ENCODE results near the gene CNST. TPM values are rescaled to one million over a fixed set of nuclear protein-coding genes. Genes with fewer than 3 reads are reported as not detected.
"Not testable (repeated sequence)": the region's sequence is repeated elsewhere in the genome, so short reads cannot be mapped to it uniquely, and the experiment has no call there.

CNST gene
- total RNA-seq, 1 experiment from 2014 or later = 20.6 TPM

DNA sequence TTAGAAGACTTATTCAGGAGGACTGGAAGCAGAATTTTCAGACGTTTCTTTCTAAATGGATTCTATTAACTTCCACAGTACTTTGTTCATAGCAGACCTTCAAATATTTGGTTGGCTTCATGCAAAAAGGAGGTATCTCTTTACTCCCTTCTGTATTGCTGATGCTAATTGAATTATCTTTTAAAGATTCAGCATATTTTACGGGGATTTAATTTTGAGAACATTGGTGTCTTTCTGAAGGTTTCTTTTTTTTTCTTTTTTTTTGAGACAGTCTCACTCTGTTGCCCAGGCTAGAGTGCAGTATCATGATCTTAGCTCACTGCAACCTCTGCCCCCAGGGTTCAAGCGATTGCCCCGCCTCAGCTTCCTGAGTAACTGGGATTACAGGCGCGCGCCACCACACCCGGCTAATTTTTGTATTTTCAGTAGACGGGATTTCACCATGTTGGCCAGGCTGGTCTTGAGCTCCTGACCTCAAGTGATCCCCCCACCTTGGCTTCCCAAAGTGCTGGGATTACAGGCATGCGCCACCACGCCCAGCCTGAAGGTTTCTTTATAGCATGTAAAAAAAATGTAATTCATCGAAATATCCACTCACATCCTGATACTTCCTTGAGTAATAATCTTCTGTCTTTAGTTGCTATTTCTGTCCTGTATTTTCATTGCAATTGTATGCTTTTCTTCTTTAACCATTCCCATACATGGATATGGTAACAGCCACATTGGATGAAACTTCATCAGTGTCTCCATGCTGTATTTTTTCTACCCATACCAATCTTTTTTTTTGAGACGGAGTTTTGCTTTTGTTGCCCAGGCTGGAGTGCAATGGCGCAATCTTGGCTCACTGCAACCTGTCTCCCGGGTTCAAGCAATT lies 14.5 kb downstream of the CNST start:
- in situ Hi-C loops (cut with HindIII; ENCODE audit: low sequenced_read_pairs) = no loop called here
- DNase-seq (ENCODE audit: low spot score) = no peak

DNA sequence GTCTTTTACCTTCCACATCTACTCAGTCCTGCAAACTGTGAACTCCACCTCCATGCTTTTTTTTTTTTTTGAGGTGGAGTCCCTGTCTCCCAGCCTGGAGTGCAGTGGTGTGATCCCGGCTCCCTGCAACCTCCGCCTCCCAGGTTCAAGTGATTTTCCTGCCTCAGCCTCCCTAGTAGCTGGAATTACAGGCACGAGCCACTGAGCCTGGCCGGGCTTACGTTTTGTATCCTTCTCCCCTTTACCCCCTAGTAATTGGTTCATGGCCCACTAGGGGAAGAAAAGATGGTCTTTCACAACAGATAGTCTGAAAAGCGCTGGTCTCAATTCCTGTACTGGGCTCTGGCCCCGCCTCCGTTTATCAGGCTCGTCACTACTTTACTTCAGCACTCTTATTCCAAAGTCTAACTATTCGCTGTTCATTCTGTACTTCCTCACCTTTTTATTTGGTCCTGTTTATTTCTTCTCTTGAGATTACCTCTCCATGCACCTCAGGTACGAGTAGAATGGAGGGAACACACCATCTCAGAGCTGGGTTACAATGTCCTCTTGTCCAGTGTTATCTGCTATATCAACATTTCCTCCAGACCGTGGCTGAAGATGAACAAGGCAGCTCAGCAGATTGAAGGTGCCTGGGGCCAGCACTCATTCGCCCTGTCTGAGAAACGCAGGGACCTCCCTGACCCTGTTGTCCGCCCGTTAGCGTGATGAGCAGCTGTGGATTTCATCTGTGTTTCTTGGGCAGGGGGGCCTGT lies 16.2 kb downstream of the CNST start:
- no peak for DNase-seq (ENCODE audit: low spot score)
- in situ Hi-C loops (cut with HindIII; ENCODE audit: low sequenced_read_pairs) = no loop called here

DNA sequence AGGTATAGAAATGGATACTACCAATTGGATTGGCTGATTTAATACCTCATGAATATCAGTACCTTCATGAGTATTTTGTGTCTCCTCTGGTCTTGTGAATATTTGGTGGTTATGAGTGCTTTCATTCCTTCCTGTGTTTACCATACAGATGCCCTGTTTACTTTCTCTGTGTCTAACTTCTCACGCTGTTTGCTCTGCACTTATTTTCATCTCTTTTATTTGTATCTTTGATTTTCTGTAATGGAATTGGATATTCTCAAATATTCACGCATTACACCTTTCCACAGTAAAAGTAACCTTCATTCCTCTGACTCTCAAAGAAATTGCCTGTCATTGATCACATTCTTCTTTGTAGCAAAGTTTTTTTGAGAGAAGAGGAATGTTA lies 16.8 kb downstream of the CNST start:
- no peak for DNase-seq (ENCODE audit: low spot score)
- in situ Hi-C loops (cut with HindIII; ENCODE audit: low sequenced_read_pairs) = no loop called here

DNA sequence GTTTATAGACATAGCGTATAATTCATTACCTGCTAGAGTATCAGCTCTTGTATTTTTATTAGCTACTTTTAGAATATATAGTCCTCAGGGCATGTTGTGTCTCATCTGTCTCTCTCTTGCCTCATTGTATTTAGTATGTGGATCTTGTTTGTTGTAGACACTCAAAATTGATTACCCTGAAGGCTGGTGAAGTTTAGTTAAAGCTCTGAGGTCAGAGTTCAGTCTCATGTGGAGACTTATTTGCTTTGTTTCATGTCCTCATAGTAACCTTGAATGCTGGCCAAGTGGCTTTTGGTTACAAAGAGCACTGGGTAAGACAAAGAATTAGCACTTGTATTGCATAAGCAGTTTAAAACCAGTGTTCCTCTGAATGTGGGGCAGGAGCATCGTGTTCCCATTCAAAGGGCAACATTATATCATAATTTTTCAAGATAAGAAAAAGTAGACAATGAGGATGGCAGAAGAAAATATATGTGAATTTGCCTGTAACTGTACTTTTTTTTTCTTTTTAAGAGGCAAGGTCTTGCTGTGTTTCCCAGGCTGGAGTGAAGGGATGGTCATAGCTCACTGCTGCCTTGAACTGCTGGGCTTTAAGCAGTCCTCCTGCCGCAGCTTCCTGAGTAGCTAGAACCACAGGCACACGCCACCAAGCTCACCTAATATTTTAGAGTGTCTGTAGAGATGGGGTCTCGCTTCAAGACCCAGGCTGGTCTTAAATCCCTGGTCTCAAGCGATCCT lies 17.4 kb downstream of the CNST start:
- DNase-seq (ENCODE audit: low spot score) = no peak
- in situ Hi-C loops (cut with HindIII; ENCODE audit: low sequenced_read_pairs) = no loop called here

DNA sequence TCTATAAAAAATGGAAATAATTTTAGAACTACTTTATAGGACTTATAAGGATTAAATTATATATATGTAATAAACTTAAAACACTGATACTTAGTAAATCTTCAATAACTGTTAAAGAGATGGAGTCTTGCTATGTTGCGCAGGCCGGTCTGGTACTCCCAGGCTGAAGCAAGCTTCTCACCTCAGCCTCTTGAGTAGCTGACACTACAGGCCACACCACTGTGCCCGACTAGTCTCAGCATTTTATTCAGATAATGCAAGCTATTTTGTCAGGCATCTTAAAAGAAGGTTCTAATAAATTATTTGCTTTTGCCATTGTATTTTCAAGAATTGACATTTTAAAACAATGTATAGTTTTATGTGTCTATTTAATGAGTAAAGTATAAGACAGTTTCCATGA lies 20.8 kb downstream of the CNST start:
- in situ Hi-C loops (cut with HindIII; ENCODE audit: low sequenced_read_pairs) = no loop called here
- no peak for DNase-seq (ENCODE audit: low spot score)

DNA sequence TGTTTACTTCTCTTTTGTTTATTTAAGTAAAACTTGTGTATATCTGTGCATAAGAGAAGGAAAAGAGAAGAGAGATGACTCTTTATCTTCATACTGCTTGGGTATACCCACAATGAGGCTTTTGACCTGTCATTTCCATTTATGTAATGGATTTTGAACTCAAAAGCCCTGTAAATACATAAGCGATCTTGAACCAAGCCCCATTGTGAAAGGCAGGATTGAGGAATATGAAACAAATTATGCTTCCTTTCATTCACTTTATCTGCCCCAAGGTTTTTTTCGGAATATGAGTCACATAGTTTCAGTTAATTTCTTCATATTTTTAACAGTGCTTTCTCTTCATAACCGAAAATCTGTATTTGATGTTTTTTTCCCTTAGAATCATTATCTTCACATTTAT lies 21.4 kb downstream of the CNST start:
- in situ Hi-C loops (cut with HindIII; ENCODE audit: low sequenced_read_pairs) = no loop called here
- DNase-seq (ENCODE audit: low spot score) = no peak

DNA sequence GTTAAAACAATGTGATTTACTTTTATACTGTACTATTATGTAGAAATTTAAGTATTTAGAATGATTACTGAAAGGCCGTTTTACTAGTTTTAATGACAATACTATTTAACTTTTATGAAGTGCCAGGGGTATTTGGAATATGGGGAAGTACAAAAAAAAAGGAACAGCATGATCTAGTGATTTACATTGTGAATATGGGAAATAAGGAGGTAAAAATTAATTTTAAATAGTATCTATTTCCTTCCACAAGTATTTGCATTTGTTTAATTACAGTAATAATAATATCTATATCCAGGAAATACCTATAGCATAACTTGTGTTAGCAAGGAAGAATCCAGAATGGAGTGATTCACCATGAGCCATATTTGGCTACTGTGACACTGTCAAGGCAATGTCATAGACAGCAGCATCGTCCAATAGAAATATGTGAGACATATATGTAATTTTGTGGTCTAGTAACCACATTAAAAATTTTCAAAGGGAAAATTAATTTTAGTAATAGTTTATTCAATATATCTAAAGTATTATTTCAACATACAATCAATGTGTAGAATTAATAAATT lies 22.0 kb downstream of the CNST start:
- in situ Hi-C loops (cut with HindIII; ENCODE audit: low sequenced_read_pairs) = no loop called here
- no peak for DNase-seq (ENCODE audit: low spot score)

DNA sequence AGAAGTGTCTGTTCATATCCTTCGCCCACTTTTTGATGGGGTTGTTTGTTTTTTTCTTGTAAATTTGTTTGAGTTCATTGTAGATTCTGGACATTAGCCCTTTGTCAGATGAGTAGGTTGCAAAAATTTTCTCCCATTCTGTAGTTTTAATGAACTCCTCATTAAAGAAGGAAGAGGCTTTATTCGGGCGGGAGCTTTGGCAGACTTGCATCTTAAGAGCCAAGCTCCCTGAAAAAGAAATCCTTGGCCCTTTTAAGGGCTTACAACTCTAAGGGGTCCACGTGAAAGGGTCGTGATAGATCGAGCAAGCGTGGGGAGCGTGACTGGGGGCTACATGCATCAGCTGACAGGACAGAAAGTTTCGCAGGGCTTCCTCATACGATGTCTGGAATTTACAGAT lies 23.7 kb downstream of the CNST start:
- in situ Hi-C loops (cut with HindIII; ENCODE audit: low sequenced_read_pairs); DNase-seq (ENCODE audit: low spot score): not testable (repeated sequence)

DNA sequence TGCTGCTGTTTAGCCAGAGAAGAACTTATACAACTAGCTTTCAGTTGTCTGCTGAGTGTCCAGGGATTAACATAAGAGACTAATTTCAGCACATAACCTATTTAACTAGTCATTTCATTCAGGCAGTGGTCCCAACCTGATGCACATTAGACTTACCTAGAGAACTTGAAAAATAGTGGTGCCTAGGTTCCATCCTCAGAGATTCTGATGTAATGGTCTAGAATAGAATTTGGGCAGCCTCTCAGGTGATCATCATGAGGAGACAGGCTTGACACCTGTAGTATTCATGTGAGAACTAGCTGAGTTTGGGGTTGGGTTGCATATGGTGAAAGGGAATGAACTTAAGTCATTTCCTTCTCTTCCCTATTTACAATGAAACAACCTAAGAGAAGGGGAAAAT lies 24.8 kb downstream of the CNST start:
- DNase-seq (ENCODE audit: low spot score) = no peak
- in situ Hi-C loops (cut with HindIII; ENCODE audit: low sequenced_read_pairs) = no loop called here

DNA sequence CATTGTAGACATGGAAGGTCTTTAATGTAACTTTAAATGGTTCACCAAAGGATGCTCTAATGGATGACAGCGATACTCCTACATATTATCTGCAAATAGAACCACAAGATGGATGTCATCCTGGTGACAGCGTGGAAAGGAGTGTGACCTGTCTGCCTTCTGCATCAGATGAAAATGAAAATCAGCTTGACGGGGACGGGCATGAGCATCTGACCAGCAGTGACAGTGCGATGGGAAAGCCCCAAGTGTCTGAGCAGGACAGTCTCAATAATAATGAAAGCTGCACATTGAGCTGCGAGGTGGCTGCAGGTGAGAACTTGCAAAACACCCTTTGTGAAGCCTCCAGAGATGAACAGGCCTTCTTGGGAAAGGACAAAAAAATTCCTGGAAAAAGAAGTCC lies 25.2 kb downstream of the CNST start:
- in situ Hi-C loops (cut with HindIII; ENCODE audit: low sequenced_read_pairs) = no loop called here
- no peak for DNase-seq (ENCODE audit: low spot score)

DNA sequence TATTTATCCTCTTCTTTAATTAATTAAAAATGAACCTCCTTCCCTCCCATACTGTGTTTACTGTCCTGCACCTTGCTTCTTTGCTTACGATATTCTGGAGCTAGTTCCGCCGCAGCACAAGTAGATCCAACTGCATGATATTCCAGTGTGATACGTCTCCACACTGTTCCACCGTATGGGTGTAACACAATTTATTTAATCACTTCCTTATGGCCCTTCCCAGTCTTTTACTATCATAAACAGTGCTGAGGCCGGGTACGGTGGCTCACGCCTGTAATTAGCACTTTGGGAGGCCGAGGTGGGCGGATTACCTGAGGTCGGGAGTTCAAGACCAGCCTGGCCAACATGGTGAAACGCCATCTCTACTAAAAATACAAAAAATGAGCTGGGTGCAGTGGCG lies 25.7 kb downstream of the CNST start:
- DNase-seq (ENCODE audit: low spot score) = no peak
- in situ Hi-C loops (cut with HindIII; ENCODE audit: low sequenced_read_pairs) = no loop called here

DNA sequence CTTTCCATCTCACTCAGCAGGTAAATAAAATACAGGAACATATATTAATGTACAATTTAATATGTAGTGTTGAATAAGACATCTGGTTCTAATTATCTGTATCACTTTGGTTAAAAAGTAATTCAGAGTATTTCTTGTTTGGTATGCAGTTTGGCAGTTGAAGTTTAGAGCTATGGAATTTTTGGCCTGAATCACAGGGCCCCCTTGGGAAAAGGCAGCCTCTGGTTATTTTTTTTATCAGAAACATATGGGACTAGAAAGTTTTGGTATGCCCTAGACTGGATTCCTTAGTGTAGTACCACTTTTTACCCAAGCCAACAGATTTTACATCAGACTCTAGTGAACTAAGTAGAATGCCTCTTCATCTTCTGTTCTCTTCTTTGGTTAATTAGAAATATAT lies 26.4 kb downstream of the CNST start:
- DNase-seq (ENCODE audit: low spot score) = no peak
- in situ Hi-C loops (cut with HindIII; ENCODE audit: low sequenced_read_pairs) = no loop called here

DNA sequence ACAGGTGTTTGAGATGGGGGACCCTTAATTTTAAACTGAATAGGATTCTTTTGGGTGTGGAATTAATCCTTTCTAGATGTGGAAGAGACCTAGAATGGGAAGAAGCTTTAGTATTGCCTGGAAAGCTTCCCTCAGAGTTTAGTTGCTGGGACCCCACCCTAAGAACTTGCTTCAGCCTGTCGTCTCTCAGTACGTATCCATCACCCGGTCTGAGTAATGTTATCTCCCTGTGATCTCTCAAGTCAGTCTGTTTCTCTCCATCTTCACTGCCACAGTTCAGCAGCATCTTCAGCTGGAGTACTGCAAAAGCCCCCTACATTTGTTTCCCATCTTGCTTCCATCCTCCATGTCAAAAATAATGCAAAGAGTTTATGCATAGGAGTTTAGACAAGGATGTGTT lies 28.9 kb downstream of the CNST start:
- no peak for DNase-seq (ENCODE audit: low spot score)
- in situ Hi-C loops (cut with HindIII; ENCODE audit: low sequenced_read_pairs) = no loop called here

DNA sequence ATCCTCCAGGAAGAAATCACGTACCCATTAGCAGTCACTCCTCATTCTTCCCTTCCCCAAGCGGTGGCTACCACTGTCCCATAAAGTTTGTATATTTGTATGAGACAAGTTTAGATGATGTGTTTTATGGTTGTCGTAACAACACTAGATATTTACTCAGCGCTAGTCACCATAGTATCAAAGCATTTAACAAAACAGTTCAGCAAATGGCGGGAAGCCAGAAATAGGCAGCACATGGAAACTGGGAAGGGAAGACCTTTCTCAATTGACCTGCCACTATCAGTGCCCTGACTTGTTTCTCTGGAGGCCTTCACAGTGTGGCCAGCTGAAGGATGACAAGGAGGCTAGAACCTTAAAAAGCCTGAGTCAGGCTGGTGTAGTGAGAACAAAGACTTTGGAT lies 31.1 kb downstream of the CNST start:
- no peak for DNase-seq (ENCODE audit: low spot score)

DNA sequence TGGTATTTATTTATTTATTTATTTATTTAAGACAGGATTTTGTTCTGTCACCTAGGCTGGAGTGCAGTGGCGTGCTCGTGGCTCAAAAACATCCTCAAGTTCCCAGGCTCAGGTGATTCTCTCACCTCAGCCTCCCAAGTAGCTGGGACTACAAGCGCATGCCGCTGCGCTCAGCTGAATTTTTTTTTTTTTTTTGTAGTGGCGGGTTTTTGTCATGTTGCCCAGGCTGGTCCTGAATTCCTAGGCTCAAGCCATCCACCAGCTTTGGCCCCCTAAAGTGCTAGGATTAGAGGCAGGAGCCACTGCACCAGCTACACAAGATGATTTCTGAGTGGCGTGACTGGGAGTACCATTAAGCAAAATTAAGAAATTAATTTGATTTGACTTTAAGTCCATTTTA lies 31.7 kb downstream of the CNST start:
- in situ Hi-C loops (cut with HindIII; ENCODE audit: low sequenced_read_pairs) = no loop called here

More for the DNA sequence above, 31.1 kb downstream of the CNST start:
- in situ Hi-C loops (cut with HindIII; ENCODE audit: low sequenced_read_pairs) = no loop called here

DNA sequence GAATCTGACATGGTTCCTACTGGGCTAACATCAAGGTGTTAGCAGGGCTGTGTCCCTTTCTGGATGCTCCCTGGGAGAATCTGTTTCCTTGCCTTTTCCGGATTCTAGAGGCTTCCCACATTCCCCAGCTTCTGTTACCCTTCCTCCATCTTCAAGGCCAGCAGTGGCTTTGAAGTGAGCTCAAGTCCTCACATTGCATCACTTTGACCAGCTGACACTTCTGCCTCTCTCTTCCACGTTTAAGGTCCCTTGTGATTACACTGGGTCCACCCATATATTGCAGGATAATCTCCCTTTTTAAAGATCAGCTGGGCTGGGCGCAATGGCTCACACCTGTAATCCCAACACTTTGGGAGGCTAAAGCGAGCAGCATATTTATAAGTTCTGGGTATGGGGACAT lies 33.1 kb downstream of the CNST start:
- in situ Hi-C loops (cut with HindIII; ENCODE audit: low sequenced_read_pairs) = no loop called here

More for the DNA sequence above, 31.7 kb downstream of the CNST start:
- DNase-seq (ENCODE audit: low spot score) = peak; percentile 67

DNA sequence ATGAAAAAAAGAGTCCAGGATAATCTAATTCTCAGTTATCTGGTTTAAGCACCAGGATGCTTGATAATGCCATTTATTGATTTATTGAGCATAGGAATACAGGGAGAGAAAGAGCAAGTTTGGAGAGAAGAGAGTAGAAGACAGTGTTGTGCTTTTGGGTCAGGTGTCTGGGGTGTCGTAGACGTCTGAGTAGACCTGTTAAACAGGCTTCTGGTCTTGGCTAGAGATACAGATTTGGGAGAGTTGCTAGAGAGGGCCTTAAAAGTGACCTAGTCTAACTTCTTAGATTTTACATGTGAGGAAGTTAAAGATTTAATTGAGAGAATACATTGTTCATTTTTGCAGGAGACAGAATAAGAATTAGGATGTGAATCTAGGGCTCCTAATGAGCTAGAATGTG lies 34.3 kb downstream of the CNST start:
- in situ Hi-C loops (cut with HindIII; ENCODE audit: low sequenced_read_pairs) = no loop called here
- DNase-seq (ENCODE audit: low spot score) = no peak

More for the DNA sequence above, 33.1 kb downstream of the CNST start:
- DNase-seq (ENCODE audit: low spot score) = no peak

DNA sequence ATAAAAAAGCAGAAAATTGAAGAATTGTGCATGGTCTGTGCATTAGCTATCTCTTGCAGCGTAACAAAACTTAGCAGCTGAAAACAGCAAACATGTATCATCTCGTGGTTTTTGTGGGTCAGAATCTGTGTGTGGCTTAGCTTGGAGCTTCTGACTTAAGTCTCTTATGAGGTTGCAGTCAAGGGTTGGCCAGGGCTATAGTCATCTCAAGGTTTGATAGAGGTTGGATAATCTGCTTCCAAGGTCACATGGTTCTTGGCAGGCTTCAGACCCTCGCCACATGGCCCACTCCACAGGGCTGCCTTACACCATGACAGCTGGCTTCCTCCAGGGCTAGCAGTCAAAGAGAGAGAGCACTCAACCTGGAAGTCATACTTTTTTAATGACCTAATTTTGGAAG lies 35.9 kb downstream of the CNST start:
- in situ Hi-C loops (cut with HindIII; ENCODE audit: low sequenced_read_pairs) = no loop called here
- DNase-seq (ENCODE audit: low spot score) = peak; percentile 89

DNA sequence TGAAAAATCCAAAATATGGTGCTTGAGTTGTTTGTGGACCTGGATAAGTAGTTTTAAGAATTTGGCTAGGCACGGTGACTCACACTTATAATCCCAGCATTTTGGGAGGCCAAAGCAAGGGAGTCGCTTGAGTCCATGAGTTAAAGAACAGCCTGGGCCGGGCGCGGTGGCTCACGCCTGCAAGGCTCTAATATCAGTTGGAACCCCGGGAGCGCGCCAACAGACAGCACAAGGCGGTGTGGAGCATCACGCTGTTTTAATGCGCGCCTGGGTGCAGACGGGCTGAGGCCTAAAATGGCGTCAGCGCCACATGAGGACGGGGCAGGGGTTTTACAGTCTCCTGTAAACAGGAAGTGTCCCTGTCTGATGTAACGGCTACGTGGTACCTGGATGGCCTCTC lies 39.0 kb downstream of the CNST start:
- DNase-seq (ENCODE audit: low spot score); in situ Hi-C loops (cut with HindIII; ENCODE audit: low sequenced_read_pairs): not testable (repeated sequence)

DNA sequence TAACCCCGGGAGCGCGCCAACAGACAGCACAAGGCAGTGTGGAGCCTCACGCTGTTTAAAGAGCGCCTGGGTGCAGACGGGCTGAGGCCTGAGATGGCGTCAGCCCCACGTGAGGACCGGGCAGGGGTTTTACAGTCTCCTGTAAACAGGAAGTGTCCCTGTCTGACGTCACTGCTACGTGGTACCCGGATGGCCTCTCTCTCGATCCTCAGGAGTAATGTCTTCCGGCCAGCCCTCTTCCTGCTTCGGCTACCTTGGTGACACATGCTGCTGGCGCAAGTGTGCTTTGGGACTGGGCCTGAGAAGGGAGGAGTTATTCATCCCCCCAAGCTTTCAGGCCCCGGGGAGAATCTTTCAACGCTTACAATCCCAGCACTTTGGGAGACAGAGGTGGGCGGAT lies 41.2 kb downstream of the CNST start:
- no peak for DNase-seq (ENCODE audit: low spot score)
- in situ Hi-C loops (cut with HindIII; ENCODE audit: low sequenced_read_pairs) = no loop called here
